ENCODE results near the gene LSM3. TPM values are rescaled to one million over a fixed set of nuclear protein-coding genes. Genes with fewer than 3 reads are reported as not detected.

Gene LSM3
- total and polyA plus RNA-seq, 9 of the 15 experiments (the other 6 are each of a cell fraction or from before 2014, with no cell fraction given) = 33.8 to 203 (median 61.2) TPM

GRCh38 chr3:14222900-14223594 lies 44.4 kb downstream of the LSM3 start (continued):
- TF ChIP-seq HNRNPL (IDR thresholded peaks at IDR 0.05; ENCODE audit: low read depth, low read length) (no peak), ZNF324 (CRISPR knock-in tag; IDR thresholded peaks at IDR 0.05) (no peak), KAT7 (CRISPR knock-in tag; IDR thresholded peaks at IDR 0.05; ENCODE audit: borderline replicate concordance) (no peak), XRCC5 (IDR thresholded peaks at IDR 0.05; ENCODE audit: low read depth, low read length) (no peak), ZBTB34 (CRISPR knock-in tag; IDR thresholded peaks at IDR 0.05) (no peak), NKRF (IDR thresholded peaks at IDR 0.05; ENCODE audit: borderline replicate concordance) (no peak), SREBF1 (IDR thresholded peaks at IDR 0.05; ENCODE audit: borderline replicate concordance, low read depth, low read length) (no peak), ZNF212 (CRISPR knock-in tag; IDR thresholded peaks at IDR 0.05) (no peak), NFE2L1 (tag; IDR thresholded peaks at IDR 0.05; ENCODE audit: borderline replicate concordance, low read depth) (no peak), VEZF1 (CRISPR knock-in tag; IDR thresholded peaks at IDR 0.05) (no peak; the same call in 1 of the 2 replicates), TFAM (CRISPR knock-in tag; conservative IDR thresholded peaks at IDR 0.05) (no peak), ZNF695 (CRISPR knock-in tag; IDR thresholded peaks at IDR 0.05) (no peak), ATF7 (IDR thresholded peaks at IDR 0.05) (no peak), SRSF7 (optimal IDR thresholded peaks at IDR 0.05; ENCODE audit: low read depth, low read length) (no peak), DMBX1 (CRISPR knock-in tag; IDR thresholded peaks at IDR 0.05; ENCODE audit: borderline replicate concordance) (no peak; the same call in 1 of the 2 replicates)
- TF ChIP-seq, protein P1, sequence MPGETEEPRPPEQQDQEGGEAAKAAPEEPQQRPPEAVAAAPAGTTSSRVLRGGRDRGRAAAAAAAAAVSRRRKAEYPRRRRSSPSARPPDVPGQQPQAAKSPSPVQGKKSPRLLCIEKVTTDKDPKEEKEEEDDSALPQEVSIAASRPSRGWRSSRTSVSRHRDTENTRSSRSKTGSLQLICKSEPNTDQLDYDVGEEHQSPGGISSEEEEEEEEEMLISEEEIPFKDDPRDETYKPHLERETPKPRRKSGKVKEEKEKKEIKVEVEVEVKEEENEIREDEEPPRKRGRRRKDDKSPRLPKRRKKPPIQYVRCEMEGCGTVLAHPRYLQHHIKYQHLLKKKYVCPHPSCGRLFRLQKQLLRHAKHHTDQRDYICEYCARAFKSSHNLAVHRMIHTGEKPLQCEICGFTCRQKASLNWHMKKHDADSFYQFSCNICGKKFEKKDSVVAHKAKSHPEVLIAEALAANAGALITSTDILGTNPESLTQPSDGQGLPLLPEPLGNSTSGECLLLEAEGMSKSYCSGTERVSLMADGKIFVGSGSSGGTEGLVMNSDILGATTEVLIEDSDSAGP (CRISPR knock-in tag; IDR thresholded peaks at IDR 0.05) = no peak
- TF ChIP-seq, protein P2, sequence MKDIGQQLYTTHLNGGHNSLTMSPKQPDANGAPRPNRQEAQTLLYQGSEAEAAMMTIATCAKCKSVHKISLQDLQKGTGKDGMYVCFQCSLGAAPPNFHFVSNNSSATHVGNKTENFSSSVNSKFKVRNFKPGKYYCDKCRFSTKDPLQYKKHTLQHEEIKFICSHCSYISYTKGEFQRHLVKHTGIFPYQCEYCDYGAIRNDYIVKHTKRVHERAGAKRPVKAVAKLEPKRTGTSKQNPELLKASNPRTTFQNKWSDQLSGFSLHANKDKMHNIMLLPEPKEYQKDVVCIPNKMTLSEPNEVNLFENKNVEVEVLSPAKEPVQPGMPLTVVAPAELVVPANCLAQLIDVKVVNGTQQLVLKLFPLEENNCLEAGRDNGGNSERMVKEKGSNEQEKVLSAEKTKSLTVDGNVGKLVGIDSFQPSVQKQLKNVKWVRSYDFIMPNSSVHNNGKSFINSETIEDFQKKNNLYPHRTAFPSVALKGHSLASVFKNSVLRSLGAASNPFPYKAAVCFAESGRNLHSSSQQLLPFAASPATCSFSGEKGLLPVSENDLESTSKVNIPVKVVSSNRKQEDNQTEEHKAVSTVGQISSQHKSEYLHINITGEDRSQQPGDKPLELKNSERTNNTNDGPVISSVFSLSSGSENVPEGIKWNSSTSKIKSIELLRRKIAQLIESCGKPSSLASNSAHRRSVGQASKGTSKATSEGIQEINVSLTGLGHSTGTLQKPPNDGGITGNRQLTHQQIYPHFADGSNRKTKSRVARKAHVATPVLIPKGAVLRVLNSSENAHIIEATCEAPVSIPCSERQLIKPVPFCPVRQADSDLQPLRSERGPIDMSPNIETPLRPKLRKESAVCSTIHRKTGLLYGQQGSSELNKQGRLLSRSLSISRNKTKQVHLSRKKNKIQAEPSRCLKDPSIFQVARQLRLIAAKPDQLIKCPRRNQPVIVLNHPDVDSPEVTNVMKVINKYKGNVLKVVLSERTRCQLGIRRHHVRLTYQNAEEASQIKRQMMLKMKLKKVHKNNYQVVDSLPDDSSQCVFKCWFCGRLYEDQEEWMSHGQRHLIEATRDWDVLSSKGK (CRISPR knock-in tag; IDR thresholded peaks at IDR 0.05) = no peak

All from K562 (cell line).